CD4-positive, alpha-beta T cell treated with Interleukin-17A for 4 hours (primary cell): ENCODE data around the gene SCARB2.
"Not testable (repeated sequence)": the region's sequence is repeated elsewhere in the genome, so short reads cannot be mapped to it uniquely, and the experiment has no call there.

Experiments
- DNase-seq: peaks from one replicate; pipeline ENCODE4 v3.0.0-alpha.2; 2020; ENCODE audit warnings: mixed read lengths

SCARB2 gene

GRCh38 chr4:76213415-76214176, at the start of gene SCARB2:
SCARB2 (minus strand) TSS chr4:76213824; CDS start chr4:76213543, 281 bp downstream.
- DNase-seq: peak; percentile 79

- no peak for DNase-seq
Measured at GRCh38 chr4:76260571-76260970, 46.9 kb upstream of the SCARB2 start.

- no peak for DNase-seq
Measured at GRCh38 chr4:76257824-76258223, 44.2 kb upstream of the SCARB2 start.

- no peak for DNase-seq
Measured at GRCh38 chr4:76256968-76257367, 43.3 kb upstream of the SCARB2 start.

GRCh38 chr4:76256032-76256431, 42.4 kb upstream of the SCARB2 start:
- no peak for DNase-seq

- DNase-seq: no peak
Measured at GRCh38 chr4:76253511-76253910, 39.9 kb upstream of the SCARB2 start.

GRCh38 chr4:76252271-76252653, 38.6 kb upstream of the SCARB2 start:
- DNase-seq: no peak

GRCh38 chr4:76251441-76252270, 38.0 kb upstream of the SCARB2 start, which contains the start of gene FAM47E:
FAM47E (plus strand) TSS chr4:76251721; CDS start chr4:76251747, 26 bp downstream.
- peak; percentile 47 for DNase-seq

GRCh38 chr4:76250962-76251361, 37.3 kb upstream of the SCARB2 start:
- no peak for DNase-seq

- no peak for DNase-seq
Measured at GRCh38 chr4:76246852-76247251, 33.2 kb upstream of the SCARB2 start.

GRCh38 chr4:76246025-76246424, 32.4 kb upstream of the SCARB2 start:
- no peak for DNase-seq

- not testable (repeated sequence) for DNase-seq
Measured at GRCh38 chr4:76243877-76244276, 30.3 kb upstream of the SCARB2 start.

GRCh38 chr4:76240236-76240635, 26.6 kb upstream of the SCARB2 start:
- DNase-seq: no peak

- no peak for DNase-seq
Measured at GRCh38 chr4:76238701-76239100, 25.1 kb upstream of the SCARB2 start.

GRCh38 chr4:76238236-76238635, 24.6 kb upstream of the SCARB2 start:
- DNase-seq: no peak

- DNase-seq: no peak
Measured at GRCh38 chr4:76235915-76236314, 22.3 kb upstream of the SCARB2 start.

GRCh38 chr4:76235407-76235806, 21.8 kb upstream of the SCARB2 start:
- DNase-seq: no peak

- no peak for DNase-seq
Measured at GRCh38 chr4:76234679-76235044, 21.0 kb upstream of the SCARB2 start.

- DNase-seq: no peak
Measured at GRCh38 chr4:76233967-76234678, 20.5 kb upstream of the SCARB2 start.

GRCh38 chr4:76233529-76233928, 19.9 kb upstream of the SCARB2 start:
- DNase-seq: no peak

GRCh38 chr4:76233083-76233482, 19.5 kb upstream of the SCARB2 start:
- no peak for DNase-seq

- no peak for DNase-seq
Measured at GRCh38 chr4:76232681-76233080, 19.1 kb upstream of the SCARB2 start.

- DNase-seq: no peak
Measured at GRCh38 chr4:76226418-76226817, 12.8 kb upstream of the SCARB2 start.
